IPS-18c (cell line): ENCODE data around the gene SEPTIN8.
A peak's percentile ranks its signal among the peaks of the same experiment; 100 is the strongest.
"Not testable (repeated sequence)": the region's sequence is repeated elsewhere in the genome, so short reads cannot be mapped to it uniquely, and the experiment has no call there.

Experiments
- H3K4me3 ChIP-seq: 2 replicates; pipeline ENCODE4 v1.7.0; 2013; ENCODE audit warnings: low read depth, mild to moderate bottlenecking, low read length, moderate library complexity; ENCODE audit not compliant: insufficient read depth
- H3K9me3 ChIP-seq: one replicate; pipeline ENCODE4 v1.6.1; 2013; ENCODE audit warnings: mild to moderate bottlenecking, low read length, moderate library complexity; ENCODE audit not compliant: control insufficient read depth, insufficient read depth

SEPTIN8 gene

DNA sequence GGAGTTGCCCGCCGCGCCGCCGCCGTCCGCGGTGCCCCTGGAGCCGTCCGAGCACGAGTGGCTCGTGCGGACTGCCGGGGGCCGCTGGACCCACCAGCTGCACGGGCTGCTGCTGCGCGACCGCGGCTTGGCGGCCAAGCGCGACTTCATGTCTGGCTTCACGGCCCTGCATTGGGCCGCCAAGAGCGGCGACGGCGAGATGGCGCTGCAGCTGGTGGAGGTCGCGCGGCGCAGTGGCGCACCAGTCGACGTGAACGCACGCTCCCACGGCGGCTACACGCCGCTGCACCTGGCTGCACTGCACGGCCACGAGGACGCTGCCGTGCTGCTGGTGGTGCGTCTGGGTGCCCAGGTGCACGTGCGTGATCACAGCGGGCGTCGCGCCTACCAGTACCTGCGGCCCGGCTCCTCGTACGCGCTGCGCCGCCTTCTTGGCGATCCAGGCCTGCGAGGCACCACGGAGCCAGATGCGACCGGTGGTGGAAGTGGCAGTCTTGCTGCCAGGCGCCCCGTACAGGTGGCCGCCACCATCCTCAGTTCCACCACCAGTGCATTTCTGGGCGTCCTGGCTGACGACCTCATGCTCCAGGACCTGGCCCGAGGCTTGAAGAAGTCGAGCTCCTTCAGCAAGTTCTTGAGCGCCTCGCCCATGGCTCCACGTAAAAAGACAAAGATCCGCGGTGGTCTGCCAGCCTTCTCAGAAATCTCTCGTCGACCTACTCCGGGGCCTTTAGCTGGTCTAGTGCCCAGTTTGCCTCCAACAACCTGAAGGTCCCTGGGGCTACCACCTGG lies 37.7 kb upstream of the SEPTIN8 start:
- H3K4me3 ChIP-seq, result peak overlapping the region; percentile 36; the same call in 1 of the 2 replicates
- H3K9me3 ChIP-seq, result peaks cover 7% of the 10 kb centered on the region

DNA sequence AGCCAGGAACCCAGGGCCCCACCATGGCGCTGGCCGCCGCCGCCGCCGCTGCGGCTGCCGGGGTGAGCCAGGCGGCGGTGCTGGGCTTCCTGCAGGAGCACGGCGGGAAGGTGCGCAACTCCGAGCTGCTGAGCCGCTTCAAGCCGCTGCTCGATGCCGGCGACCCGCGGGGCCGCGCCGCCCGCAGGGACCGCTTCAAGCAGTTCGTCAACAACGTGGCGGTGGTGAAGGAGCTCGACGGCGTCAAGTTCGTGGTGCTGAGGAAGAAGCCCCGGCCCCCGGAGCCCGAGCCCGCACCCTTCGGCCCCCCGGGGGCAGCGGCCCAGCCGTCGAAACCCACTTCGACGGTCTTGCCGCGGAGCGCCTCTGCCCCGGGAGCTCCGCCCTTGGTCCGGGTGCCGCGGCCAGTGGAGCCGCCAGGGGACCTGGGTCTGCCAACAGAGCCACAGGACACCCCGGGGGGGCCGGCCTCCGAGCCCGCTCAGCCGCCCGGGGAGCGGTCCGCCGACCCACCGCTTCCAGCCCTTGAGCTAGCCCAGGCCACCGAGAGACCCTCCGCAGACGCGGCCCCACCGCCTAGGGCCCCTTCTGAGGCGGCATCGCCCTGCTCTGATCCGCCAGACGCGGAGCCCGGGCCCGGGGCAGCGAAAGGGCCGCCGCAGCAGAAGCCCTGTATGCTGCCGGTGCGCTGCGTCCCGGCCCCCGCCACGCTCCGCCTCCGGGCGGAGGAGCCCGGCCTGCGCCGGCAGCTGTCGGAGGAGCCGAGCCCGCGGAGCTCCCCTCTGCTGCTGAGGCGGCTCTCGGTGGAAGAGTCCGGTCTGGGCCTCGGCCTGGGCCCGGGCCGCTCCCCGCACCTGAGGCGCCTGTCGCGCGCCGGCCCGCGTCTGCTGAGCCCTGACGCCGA lies 36.8 kb upstream of the SEPTIN8 start:
- H3K4me3 ChIP-seq, result peak overlapping the region; percentile 36; the same call in 1 of the 2 replicates
- H3K9me3 ChIP-seq, result peaks cover 7% of the 10 kb centered on the region

DNA sequence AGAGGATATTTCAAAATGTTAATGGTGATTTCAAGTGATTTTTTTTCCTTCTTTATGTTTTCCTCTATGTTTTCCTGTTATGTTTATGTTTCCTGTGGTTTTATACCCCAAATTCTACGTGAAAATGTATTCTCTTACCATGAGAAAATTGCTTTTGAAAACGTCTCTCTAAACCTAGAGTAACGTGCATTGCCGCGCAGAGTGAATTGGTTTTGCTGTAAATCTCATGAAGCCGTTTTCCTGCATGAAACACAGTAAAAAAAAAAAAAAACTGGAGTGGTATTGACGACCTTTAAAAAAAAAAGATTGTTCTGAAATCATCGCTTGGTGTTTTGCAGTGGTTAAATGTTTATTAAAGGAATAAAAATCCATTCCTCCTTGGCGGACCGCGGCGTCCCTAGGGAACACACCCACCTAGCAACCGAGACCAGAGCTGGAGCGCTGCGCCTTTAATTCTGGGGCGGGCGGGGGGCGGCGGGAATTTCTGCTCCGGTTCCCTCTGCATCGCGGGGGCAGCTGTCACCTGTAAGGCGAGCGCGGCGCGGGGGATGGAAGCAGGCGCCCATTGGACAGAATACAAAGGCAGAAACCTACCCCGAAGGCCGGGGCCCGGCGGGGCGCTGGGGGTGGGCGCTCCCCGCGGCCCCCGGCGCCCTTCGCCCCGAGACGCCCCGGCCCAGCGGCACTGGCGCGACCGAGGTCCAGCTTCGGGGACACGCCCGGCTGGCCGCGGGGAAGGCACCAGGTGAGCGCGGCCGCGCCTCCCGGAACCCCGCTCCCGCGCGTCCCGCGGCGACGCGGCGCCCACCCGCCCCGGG lies 36.0 kb upstream of the SEPTIN8 start, which contains the start of gene SOWAHA:
Gene SOWAHA (plus strand): TSS at position 522 of the 818 bp plus-strand sequence. CDS start 320 bp downstream, outside the sequence.
- Histone ChIP-seq H3K4me3 (peak within 1 kb of the TSS; percentile 38), H3K9me3 (peaks cover 7% of the 10 kb centered on the region)

DNA sequence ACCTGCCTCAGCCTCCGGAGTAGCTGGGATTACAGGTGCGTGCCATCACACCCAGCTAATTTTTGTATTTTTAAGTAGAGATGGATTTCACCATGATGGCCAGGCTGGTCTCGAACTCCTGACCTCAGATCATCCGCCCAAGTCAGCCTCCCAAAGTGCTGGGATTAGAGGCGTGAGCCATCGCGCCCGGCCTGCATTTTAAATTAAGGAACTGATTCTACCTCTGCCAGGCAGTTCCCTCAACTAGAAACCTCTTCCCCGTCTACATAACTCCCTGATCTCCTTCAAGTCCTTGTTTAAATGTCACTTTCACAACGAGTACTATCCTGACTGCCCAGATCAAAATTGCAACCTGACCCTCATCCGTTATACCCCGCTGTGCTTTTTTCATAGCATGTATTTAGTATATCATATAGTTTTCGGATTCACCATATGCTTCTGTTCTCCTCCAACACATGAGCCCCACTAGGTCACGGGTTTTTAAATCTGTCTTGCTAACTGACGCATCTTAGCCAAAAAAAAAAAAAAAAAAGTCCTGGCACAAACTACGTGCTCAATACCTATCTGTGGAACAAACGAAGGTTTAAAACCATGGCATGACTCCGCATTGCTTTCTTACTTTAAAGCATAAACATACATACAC lies 35.2 kb upstream of the SEPTIN8 start:
- Histone ChIP-seq H3K4me3 (no peak overlapping the region), H3K9me3 (peaks cover 7% of the 10 kb centered on the region)

DNA sequence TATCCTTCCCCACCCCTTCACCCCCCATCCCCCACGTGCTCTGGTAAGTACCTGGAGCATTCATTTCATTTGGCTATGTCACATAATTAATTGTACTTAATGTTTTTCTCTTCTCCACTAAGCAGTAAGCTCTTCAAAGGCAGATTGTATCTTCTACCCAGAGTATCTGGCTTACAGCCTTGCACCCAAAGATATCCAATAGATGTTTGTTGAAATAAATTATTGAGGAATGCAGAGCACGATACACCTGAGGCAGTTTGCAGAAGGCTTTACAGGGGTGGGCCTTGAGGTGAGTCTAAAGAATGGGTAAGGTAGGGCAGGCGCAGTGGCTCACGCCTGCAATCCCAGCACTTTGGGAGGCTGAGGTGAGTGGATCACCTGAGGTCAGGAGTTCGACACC lies 33.6 kb upstream of the SEPTIN8 start:
- peaks cover 7% of the 10 kb centered on the region for H3K9me3 ChIP-seq

DNA sequence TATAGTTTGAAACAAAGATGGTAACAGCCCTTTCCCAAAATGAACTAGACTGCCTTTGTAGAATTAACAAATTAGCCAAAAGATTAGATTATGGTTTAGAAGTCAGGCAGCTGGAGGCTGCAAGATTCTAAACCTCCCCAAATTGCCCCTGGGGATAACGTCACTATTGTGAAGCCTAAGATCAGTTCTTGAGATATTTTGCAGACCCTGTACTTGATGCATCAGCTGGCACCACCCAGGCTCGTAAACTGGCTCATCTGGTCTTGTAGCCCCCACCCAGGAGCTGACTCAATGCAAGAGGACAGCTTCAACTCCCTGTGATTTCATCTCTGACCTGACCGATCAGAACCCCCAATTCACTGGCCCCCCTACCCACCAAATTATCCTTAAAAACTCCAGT lies 31.8 kb upstream of the SEPTIN8 start:
- Histone ChIP-seq H3K9me3 (peaks cover 2% of the 10 kb centered on the region), H3K4me3 (no peak overlapping the region)

More for the DNA sequence above, 33.6 kb upstream of the SEPTIN8 start:
- H3K4me3 ChIP-seq, result no peak overlapping the region

DNA sequence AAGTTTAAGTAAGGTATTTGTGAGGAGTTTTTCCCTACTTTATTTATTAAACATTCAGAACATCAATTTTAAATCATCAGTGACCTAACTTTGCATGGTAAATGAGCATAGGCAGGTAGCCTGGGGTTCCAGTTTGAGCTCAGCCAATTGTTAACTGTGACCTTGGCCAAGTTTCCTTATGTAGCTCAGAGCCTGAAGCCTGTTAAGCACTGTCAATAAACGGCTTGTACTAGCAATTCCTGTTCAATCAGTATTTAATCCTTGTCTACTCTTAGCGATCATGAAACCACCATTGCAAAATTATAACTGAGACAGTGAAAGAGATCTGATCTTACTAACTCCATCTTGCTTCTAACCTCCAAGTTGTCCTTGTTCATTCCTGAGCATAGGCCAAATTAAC lies 31.4 kb upstream of the SEPTIN8 start:
- no peak overlapping the region for H3K4me3 ChIP-seq
- H3K9me3 ChIP-seq, result peaks cover 2% of the 10 kb centered on the region

DNA sequence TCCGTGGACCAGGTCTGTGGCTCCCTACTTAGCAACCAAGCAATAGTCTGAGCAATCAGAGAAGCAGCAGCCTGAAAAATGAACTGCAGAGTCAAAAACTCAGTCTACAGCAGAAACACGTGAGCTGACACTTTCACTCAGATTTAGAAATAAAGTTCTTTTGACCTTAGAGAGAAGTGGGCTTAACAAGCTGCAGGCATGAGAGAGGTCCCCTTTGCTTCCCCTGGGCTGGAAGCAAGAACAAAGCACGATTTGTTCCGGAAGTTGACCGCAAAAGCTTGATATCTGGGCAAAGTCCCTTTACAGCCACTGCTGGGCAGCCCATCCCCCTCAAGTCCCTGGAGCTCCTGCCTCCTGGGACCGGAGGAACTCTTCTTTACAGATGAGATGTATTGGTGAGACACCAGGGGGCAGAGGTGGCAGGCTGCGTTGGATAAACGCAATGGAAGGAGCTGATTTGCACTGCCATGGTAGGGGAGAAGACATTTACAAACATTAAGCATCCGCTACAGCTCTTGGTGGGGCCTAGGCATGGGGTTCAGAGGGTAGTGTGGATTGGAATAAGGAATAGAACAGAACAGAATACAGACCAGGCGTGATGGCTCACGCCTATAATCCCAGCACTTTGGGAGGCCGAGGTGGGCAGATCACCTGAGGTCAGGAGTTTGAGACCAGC lies 30.3 kb upstream of the SEPTIN8 start:
- Histone ChIP-seq H3K9me3 (no peaks in the 10 kb centered on the region), H3K4me3 (no peak overlapping the region)

DNA sequence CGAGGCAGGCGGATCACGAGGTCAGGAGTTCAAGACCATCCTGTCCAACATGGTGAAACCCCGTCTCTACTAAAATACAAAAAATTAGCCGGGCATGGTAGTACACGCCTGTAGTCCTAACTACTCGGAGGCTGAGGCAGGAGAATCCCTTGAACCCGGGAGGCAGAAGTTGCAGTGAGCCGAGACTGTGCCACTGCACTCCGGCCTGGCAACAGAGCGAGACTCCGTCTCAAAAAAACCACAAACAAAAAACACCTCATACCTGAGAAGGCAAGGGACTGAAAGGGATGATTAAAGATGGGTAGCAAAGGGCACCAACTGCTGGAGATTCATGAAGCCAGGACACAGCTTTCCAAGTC lies 29.7 kb upstream of the SEPTIN8 start:
- H3K4me3 ChIP-seq, H3K9me3 ChIP-seq: not testable (repeated sequence)

DNA sequence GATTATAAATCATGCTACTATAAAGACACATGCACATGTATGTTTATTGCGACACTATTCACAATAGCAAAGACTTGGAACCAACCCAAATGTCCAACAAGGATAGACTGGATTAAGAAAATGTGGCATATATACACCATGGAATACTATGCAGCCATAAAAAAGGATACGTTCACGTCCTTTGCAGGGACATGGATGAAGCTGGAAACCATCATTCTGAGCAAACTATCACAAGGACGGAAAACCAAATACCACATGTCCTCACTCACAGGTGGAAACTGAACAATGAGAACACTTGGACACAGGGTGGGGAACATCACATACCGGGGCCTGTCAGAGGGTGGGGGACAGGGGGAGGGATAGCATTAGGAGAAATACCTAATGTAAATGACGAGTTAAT lies 28.8 kb upstream of the SEPTIN8 start:
- H3K4me3 ChIP-seq, H3K9me3 ChIP-seq: not testable (repeated sequence)

DNA sequence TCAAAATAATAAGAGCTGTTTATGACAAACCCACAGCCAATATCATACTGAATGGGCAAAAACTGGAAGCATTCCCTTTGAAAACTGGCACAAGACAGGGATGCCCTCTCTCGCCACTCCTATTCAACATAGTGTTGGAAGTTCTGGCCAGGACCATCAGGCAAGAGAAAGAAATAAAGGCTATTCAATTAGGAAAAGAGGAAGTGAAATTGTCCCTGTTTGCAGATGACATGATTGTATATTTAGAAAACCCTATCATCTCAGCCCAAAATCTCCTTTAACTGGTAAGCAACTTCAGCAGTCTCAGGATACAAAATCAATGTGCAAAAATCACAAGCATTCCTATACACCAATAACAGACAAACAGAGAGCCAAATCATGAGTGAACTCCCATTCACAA lies 27.2 kb upstream of the SEPTIN8 start:
- H3K4me3 ChIP-seq, H3K9me3 ChIP-seq: not testable (repeated sequence)

DNA sequence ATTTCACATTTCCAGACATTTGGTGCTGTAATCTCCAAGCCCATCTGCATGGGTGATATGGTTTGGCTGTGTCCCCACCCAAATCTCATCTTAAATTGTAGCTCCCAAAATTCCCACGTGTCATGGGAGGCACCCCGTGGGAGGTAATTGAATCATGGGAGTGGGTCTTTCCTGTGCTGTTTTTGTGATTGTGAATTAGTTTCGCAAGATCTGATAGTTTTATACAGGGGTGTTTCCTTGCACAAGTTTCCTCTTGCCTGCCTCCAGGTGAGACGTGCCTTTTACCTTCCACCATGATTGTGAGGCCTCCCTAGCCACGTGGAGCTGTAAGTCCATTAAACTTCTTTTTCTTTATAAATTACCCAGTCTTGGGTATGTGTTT lies 25.6 kb upstream of the SEPTIN8 start:
- not testable (repeated sequence) for H3K9me3 ChIP-seq

DNA sequence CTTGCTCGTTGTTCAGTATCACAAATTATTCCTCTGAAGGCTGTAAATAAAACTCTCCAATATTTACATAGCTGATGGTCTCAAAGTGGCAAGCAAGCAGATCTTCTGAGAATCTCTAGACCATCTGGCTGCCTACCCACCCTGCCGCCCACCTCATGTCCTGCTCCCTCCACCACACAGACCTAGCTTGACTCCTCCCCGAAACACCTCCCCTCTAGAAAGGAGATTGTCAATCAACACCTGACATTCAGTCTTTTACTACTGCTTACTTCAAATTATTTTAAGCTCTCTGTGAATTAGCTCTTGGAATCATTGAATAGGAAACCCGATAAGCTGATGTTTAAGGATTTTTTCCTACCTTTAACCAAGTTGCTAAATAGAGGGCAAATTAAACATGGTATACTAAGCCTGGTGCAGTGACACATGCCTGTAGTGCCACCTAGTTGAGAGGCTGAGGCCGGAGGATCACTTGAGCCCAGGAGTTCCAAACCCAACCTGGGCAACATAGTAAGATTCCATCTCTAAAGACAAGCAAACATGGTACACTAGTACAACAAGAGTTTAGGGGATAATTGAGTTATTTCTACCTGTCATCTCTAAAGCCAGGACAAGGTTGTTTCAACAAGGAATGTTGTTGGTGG lies 25.1 kb upstream of the SEPTIN8 start:
- H3K4me3 ChIP-seq, result no peak overlapping the region
- no peaks in the 10 kb centered on the region for H3K9me3 ChIP-seq

More for the DNA sequence above, 25.6 kb upstream of the SEPTIN8 start:
- not testable (repeated sequence) for H3K4me3 ChIP-seq

DNA sequence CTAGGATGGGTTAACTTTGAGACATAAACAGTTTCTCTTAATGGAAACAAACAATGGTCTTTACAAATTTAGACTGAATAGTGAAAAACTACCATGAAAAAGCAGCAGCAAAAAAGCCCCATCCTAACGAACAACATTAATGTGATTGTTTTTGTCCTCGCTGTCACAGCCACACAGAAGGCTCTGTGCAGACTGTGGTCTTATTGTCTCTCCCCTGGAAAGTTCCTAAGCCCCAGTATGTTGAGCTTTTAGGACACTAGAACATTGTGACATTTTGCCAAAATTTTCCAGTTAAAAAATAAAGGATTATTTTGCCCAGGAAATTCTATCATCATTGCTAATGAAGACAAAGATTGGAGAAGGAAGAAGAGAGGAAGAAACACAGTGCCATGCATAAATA lies 23.5 kb upstream of the SEPTIN8 start:
- H3K4me3 ChIP-seq, result no peak overlapping the region

DNA sequence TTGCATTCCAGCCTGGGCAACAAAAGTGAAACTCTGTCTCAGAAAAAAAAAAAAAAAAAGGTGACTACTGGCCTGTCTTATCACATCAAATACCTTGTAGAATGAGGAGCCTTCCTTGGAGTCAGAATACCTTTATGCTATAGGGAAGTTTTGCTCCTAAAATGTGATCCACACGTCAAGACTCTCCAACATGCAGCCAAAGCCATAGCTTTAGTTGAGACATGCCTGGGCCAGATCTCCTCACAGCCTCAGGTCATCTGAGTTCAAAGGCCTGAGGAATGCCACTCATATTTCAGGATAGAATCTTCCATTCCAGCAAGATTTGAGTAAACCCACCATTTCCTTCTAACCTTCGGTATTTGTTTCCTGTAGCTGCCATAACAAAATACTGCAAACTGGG lies 22.4 kb upstream of the SEPTIN8 start:
- no peak overlapping the region for H3K4me3 ChIP-seq
- no peaks in the 10 kb centered on the region for H3K9me3 ChIP-seq

More for the DNA sequence above, 23.5 kb upstream of the SEPTIN8 start:
- H3K9me3 ChIP-seq, result no peaks in the 10 kb centered on the region

DNA sequence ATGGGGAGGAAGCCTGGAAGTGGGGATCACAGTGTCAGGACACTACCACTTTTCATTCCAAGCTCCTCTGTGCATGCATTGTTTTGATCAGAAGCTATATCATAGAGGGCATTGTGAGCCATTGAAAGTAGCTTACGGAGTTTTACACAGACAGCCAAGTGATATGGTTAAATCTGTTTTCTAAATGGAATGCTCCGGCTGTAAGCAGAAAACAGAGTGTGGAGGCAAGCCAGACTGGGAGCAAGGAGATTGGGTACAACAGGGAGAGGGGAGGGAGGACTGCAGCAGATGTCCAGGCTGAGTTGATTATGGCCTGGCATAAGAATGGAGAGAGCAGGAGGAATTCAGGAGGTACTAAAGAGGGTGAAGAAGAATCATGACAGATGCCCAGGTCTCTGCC lies 20.6 kb upstream of the SEPTIN8 start:
- H3K4me3 ChIP-seq, result no peak overlapping the region
- no peaks in the 10 kb centered on the region for H3K9me3 ChIP-seq
